GM21737 (cell line): ENCODE results near the gene SNAPC1.

Experiments used
- ATAC-seq: cut with Tn5 transposase; IDR thresholded peaks from one replicate; pipeline ENCODE4 v1.9.1; 2021; ENCODE audit warnings: mild to moderate bottlenecking, moderate library complexity; ENCODE audit not compliant: unreplicated experiment

Gene SNAPC1

DNA sequence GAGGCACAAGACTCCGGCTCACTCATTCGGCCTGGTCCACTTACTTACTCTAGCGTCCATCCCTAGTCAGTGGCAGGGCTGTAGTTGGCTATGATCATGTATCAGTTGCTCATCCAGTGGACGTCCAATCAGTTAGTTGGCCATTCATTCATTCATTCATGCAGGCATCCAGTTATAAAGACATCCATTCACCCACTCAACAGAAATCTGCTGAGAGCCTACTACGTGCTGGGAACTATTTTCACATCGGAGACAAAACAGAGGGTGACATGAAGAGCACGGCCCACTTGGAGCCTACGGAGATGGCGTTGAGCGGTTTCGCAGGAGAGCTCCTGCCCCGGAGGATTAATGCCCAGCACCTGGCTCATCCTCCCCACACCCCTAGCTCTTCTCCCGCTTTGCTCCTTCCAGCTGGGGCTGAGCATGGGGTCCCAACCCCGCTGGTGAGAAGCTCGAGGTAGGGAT lies 49.7 kb downstream of the SNAPC1 start:
- no peak for ATAC-seq

DNA sequence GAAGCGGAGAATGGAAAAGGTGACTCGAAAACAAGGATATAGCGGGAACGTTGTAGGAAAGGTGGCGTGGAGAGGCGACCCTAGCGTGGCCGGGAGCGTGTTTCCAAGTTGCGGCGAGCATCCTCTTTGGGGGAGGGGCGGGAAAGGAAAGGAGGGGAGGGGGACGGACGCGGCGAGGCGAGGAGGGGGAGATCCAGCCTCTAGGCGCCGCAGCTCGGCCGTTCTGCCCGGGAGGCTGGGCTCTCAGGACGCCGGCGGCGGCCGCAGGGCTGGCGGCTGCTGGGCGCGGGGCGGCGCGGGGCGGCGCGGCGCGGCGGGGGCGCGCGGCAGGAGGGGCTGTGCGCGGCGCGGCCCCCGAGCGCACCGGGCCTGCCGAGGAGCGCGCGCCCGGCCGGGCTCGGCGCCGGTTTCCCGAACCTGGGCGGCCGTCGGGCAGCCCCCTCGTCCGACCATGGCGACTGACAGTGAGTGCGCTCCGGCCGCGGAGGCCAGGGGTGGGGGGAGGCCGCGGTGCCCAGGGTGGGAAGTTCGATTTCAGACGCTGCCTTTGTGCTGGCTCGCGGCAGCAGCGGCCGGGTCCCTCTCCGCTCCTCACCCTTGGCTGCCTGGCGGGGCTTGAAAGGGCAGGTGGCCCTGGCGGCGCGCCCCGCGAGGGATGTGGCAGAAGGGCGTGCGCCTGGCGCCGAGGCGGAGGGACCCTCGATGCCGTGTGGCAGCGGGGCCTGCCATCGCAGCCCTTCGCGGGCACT lies 50.3 kb downstream of the SNAPC1 start, which contains the start of gene SYT16:
TSS of gene SYT16 (plus strand) at position 357 of the 749 bp plus-strand sequence.
- ATAC-seq = no peak

DNA sequence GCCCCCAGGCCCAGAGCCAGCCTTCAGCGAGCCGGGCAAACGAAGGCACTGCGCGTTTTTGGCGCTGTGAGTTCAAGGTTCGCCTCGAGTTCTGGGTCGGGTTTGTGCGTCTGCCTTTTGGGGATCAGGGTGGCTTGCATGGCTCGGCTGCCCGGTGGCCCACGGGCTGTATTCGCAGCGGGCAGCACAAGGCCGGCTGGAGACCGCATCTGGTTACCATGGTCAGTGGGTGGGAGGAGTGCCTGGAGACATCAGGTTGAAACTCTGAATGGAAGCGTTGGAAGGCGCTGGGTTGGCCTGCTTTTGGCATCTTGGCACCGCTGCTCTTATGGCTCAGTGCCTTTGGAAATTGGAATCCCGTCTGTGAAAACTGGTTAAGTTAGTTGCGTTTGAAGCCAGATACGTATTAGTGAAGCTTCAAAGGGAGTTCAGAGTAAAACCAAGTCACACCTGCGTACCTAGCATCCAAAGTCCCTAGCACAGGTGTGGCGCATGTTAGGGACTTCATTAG lies 50.9 kb downstream of the SNAPC1 start:
- no peak for ATAC-seq

DNA sequence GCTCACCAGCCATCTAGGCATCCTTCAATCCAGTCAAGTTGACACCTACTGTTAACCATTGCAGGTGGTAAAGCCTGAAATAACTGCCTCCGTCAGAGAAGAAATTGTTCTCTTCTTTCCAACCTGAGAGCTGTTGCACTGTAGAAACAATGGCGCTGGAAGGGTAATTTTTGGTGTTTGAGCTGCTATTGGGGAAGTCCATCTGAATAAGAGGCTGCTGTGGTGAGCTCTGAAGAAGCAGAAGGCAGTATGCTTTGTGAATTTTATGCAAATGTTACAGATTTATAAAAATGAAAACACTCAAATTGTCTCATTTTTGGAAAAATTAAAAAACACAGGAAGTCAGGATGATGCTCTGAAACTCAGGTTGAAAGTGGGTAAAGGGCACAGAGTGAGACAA lies 60.2 kb downstream of the SNAPC1 start:
- ATAC-seq = no peak

DNA sequence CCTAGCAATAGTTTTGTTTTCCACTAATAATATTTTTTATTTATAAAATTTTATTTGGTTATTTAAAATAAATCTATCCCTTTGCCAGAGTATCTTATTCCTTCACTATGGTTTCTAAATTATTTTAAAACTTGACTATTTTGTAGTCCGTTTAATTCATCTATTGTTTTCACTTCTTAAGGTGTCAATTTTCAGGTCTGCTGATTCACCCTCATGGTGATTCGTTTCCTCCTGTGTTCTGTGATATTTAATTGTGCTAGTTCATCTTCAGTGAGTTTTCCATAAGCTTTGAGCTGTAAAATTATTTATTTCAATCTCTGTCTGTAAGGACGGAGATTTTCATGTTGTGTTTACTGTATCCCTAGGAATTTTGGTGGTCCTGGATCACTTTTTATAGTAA lies 70.6 kb downstream of the SNAPC1 start:
- ATAC-seq = no peak

DNA sequence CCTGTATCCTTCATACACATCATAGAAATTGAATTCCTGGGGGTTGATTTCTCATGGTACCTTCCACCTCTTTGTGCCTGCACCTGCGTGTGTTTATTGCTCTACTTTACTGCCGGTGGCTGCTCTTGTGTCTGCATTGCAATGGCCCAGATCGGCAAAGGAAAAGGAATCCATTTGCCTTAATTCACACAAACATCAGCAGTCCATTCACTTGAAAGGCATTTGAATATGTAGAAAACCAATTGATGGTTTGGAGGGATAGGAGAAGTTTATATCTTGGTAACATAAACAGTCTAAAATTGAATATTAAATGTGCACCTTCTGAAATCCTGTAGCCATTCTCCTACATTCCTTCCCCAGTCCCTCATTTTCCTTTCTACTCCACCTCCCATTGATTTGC lies 74.0 kb downstream of the SNAPC1 start:
- ATAC-seq = no peak

DNA sequence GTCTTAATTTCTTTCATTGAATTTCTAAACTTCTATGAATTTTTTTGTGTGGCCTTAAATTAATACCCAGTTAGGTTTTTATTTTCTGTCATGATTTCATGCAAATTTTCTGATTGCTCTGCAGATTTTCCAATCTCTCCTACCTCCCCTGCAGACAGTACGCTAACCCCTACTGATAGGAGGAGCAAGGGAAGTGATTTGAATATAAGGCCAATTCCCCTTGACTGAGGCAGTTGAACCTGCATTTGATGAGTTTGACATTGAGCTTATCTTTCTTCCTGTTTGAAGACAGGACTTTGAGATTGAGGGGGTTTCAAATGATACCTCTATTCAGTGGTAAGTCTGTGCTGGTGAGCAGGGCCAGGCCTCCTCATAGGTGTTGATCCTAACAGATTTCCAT lies 74.6 kb downstream of the SNAPC1 start:
- no peak for ATAC-seq

DNA sequence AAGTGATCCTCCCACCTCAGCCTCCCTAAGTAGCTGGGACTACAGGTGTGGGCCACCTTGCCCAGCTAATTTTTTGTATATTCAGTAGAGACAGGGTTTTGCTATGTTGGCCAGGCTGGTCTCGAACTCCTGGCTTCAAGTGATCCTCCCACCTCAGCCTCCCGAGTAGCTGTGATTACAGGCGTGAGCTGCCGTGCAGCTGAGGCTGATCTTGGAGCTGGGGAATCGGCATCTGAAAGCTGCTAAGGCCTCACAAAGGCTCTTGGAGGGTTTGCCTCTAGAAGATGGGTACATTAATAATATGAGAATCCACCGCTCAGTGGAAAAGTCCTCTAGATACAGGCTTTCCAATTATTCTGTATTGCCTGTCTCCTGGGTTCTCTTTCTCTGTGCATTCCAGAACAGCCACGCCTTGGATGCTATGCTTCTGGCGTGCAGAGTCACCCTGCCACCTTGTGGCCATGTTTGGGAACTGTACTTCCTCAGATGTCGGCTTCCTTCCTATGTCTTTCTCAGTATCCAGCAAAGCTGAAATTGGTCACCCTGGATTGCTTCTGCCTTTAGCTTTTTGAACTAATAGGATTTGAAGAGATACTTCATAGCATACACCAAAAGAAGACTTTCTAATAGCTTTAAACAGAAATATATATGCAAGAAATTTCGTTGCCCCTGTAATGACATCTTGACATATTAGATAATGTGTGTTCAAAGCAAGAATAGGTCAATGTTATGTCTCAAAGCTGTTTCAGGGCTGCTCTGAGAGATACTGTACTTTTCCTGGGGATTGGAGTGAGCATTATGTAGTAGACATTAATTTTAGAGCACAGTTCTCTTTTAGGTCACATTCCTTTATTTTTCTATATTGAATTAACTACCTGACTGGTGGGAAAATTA lies 75.4 kb downstream of the SNAPC1 start:
- peak; percentile 84 for ATAC-seq

DNA sequence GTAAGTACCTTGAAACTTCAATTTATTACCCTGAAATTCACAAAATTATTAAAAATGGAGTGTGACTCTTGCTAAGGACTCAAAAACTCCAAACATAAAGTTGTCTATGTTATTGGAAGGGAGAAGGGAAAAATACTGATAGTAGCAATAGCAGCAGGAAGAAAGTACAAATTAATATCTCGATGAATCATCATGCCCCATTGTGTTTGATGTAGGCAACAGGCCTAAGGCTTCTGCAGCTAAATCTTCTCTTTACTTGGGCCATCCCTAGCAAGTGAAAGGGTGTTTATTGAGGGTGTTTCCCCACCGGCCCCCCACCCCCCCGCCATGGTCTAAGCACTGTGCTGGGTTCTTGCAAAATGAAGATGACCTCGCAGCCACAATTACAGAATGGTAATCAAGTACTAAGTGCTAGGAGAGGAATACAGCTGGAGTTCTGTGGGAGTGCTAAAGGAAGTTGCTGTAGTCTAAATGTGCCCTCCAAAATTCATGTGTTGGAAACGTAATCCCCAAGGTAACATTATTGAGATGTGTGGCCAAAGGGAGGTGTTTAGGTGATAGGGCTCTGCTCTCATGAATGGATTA lies 76.5 kb downstream of the SNAPC1 start:
- no peak for ATAC-seq

DNA sequence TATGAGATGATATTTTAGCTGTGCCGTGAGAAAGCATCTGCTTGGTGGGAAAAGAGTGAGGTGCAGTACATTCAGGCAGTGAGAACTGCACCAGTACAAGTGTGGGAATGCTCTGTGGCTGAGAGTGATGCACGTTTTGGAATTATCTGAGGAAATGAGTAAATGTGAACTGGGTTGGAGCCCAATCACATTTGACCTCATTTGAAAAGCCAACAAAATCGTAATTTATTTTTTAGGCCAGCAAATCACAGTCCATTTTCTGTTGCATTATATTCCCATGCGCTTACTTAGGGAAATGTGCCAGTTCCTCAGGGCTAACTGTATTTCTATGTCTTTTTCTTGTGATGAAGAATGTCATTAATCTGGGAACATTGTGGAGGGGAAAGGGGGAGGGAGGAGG lies 77.3 kb downstream of the SNAPC1 start:
- no peak for ATAC-seq

DNA sequence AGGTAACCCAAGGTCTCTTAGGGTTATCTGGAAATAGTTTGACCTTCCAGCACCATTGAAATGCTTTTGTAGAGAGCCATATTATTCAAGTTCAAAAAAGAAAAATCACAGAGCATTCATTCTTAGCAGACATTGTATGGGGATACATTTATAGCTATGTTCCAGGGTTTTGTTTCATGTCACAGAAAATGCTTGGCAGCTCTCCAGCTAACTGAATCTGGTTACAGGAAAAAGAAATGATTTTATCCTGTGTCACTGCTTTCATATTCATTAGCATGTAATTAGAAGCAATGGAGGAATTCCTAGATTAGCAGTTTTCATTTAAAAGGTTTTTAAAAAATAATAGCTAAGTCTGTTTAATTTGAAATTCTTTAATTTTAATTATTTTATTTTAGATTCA lies 78.9 kb downstream of the SNAPC1 start:
- ATAC-seq = no peak
